CD4-positive, alpha-beta memory T cell (primary cell): ENCODE measurements around the gene DYRK1A. TPM values are rescaled to one million over a fixed set of nuclear protein-coding genes. Genes with fewer than 3 reads are reported as not detected.
"Not testable (repeated sequence)": the region's sequence is repeated elsewhere in the genome, so short reads cannot be mapped to it uniquely, and the experiment has no call there.

Experiments
- CTCF ChIA-PET: fragments of 350-600 bp; sonication (Branson Sonifier 250); formaldehyde crosslinking; loops from one replicate; lab custom pipeline; 2021; ENCODE audit warnings: inconsistent platforms; ENCODE audit not compliant: partially characterized antibody; lab: Charles Lee
- POLR2A ChIA-PET: fragments of 350-600 bp; sonication (Branson Sonifier 250); formaldehyde crosslinking; loops from one replicate; lab custom pipeline; 2021; ENCODE audit not compliant: partially characterized antibody; lab: Charles Lee
- DNase-seq, 5 donors: peaks; one replicate each; pipeline versions ENCODE4 v3.0.0 to v3.0.0-alpha.2; 2020 to 2022; ENCODE audit warnings: mixed read lengths in 1 of 5
- H3K27ac ChIP-seq: one replicate; pipeline ENCODE4 v1.7.0; 2013; ENCODE audit warnings: low read depth, low read length
- H3K27me3 ChIP-seq: 2 replicates; pipeline ENCODE4 v1.7.0; 2013; ENCODE audit warnings: mild to moderate bottlenecking, low read length, moderate library complexity; ENCODE audit not compliant: insufficient read depth
- H3K36me3 ChIP-seq: 2 replicates; pipeline ENCODE4 v1.7.0; 2013; ENCODE audit warnings: mild to moderate bottlenecking, low read length, moderate library complexity; ENCODE audit not compliant: insufficient read depth
- H3K4me1 ChIP-seq: 2 replicates; pipeline ENCODE4 v1.7.0; 2013; ENCODE audit warnings: mild to moderate bottlenecking, low read length, moderate library complexity; ENCODE audit not compliant: insufficient read depth
- H3K4me3 ChIP-seq, 2 donors: one replicate each; pipeline ENCODE4 v1.7.0; 2013; ENCODE audit warnings: low read length in 2 of 2, mild to moderate bottlenecking in 1 of 2
- H3K9me3 ChIP-seq, 2 donors: one replicate each; pipeline ENCODE4 v1.7.0; 2013; ENCODE audit warnings: low read length in 2 of 2, control low read depth in 1 of 2; ENCODE audit not compliant: control insufficient read depth in 1 of 2
- H3K27ac Mint-ChIP-seq, 7 donors: one replicate each; pipeline ENCODE4 v1.8.0; 2020 to 2021; ENCODE audit warnings: mixed read lengths in 7 of 7, mild to moderate bottlenecking in 6 of 7, inconsistent platforms in 3 of 7, moderate library complexity in 3 of 7
- H3K27me3 Mint-ChIP-seq, 2 donors: one replicate each; pipeline ENCODE4 v1.8.0; 2020 to 2021; ENCODE audit warnings: mixed read lengths in 2 of 2
- H3K36me3 Mint-ChIP-seq, 2 donors: one replicate each; pipeline ENCODE4 v1.8.0; 2020 to 2021; ENCODE audit warnings: mixed read lengths in 2 of 2, inconsistent platforms in 1 of 2, mild to moderate bottlenecking in 1 of 2
- H3K4me1 Mint-ChIP-seq, 4 donors: one replicate each; pipeline ENCODE4 v1.8.0; 2020 to 2021; ENCODE audit warnings: mixed read lengths in 4 of 4, mild to moderate bottlenecking in 1 of 4
- H3K4me3 Mint-ChIP-seq, 8 donors: one replicate each; pipeline ENCODE4 v1.8.0; 2020 to 2021; ENCODE audit warnings: mixed read lengths in 8 of 8, mild to moderate bottlenecking in 7 of 8, moderate library complexity in 6 of 8, inconsistent platforms in 3 of 8
- H3K9me3 Mint-ChIP-seq, 8 donors: one replicate each; pipeline ENCODE4 v1.8.0; 2020 to 2021; ENCODE audit warnings: mixed read lengths in 8 of 8, mild to moderate bottlenecking in 5 of 8, inconsistent platforms in 3 of 8, moderate library complexity in 1 of 8
- intact Hi-C: fragments of 100-400 bp; cut with micrococcal nuclease; formaldehyde crosslinking; loops from one replicate; pipeline ENCODE4 v1.15.1; 2023
- polyA plus RNA-seq, 2 donors: library from polyadenylated mRNA; unstranded; fragments of 300-500 nt; fragmentation: Illumina TruSeq; gene quantifications; one replicate each; pipeline ENCODE4 v1.2.3, GENCODE V29; 2021
- total RNA-seq, 2 experiments: library from RNA; stranded (reverse); gene quantifications; one replicate each; pipeline ENCODE4 v1.2.3, GENCODE V29; 2021

The DYRK1A gene
- total and polyA plus RNA-seq, 4 experiments from 2014 or later = 1.4 to 130 (median 65.2) TPM

- H3K27me3 ChIP-seq, H3K4me1 ChIP-seq, intact Hi-C loops, H3K9me3 ChIP-seq, H3K36me3 ChIP-seq, POLR2A ChIA-PET, H3K9me3 Mint-ChIP-seq, H3K36me3 Mint-ChIP-seq, H3K4me1 Mint-ChIP-seq, H3K27ac Mint-ChIP-seq, H3K4me3 ChIP-seq, DNase-seq, H3K27ac ChIP-seq: not testable (repeated sequence)
- CTCF ChIA-PET = interaction anchor here (1.7 kb wide), 1 partner anchor 14 kb away, joined by 4 read pairs; no protein-coding TSS in a partner anchor
- Mint-ChIP-seq H3K4me3 (peak overlapping the region in 1 of 8 donors; percentile 6), H3K27me3 (peaks cover 8 to 17% of the 10 kb centered on the region in 2 donors)
Measured at GRCh38 chr21:37549730-37550129, 183.2 kb downstream of the DYRK1A start.

GRCh38 chr21:37550157-37550556 lies 183.6 kb downstream of the DYRK1A start:
- Histone ChIP-seq H3K9me3 (no peaks in the 10 kb centered on the region), H3K27me3 (no peaks in the 10 kb centered on the region), H3K4me1 (peaks cover 6% of the 10 kb centered on the region), H3K4me3 (no peak overlapping the region), H3K36me3 (no peaks in the 10 kb centered on the region), H3K27ac (no peak overlapping the region)
- no peak for DNase-seq
- ChIA-PET POLR2A (no interaction called here), CTCF (interaction anchor here (1.7 kb wide), 1 partner anchor 14 kb away, joined by 4 read pairs; no protein-coding TSS in a partner anchor)
- intact Hi-C loops = no loop called here
- H3K9me3 Mint-ChIP-seq = peaks cover 0 to 1% (median 0%) of the 10 kb centered on the region in 8 donors
- H3K27ac Mint-ChIP-seq = no peak overlapping the region
- H3K36me3 Mint-ChIP-seq = no peaks in the 10 kb centered on the region
- peaks cover 8 to 20% of the 10 kb centered on the region in 2 donors for H3K27me3 Mint-ChIP-seq
- peak overlapping the region in 1 of 8 donors; percentile 6 for H3K4me3 Mint-ChIP-seq
- H3K4me1 Mint-ChIP-seq = peaks cover 0 to 9% (median 2%) of the 10 kb centered on the region in 4 donors

- Histone ChIP-seq H3K36me3 (no peaks in the 10 kb centered on the region), H3K27me3 (no peaks in the 10 kb centered on the region), H3K27ac (no peak overlapping the region), H3K9me3 (no peaks in the 10 kb centered on the region), H3K4me1 (peaks cover 6% of the 10 kb centered on the region), H3K4me3 (no peak overlapping the region)
- POLR2A ChIA-PET = no interaction called here
- no peak for DNase-seq
- no peak overlapping the region for H3K4me3 Mint-ChIP-seq
- H3K4me1 Mint-ChIP-seq = peaks cover 0 to 9% (median 2%) of the 10 kb centered on the region in 4 donors
- H3K36me3 Mint-ChIP-seq = no peaks in the 10 kb centered on the region
- H3K27ac Mint-ChIP-seq = no peak overlapping the region
- CTCF ChIA-PET = interaction anchor here (1.7 kb wide), 1 partner anchor 13 kb away, joined by 4 read pairs; no protein-coding TSS in a partner anchor
- H3K27me3 Mint-ChIP-seq = peaks cover 10 to 20% of the 10 kb centered on the region in 2 donors
- peaks cover 0 to 1% (median 0%) of the 10 kb centered on the region in 8 donors for H3K9me3 Mint-ChIP-seq
- intact Hi-C loops = no loop called here
Measured at GRCh38 chr21:37550618-37551330, 184.2 kb downstream of the DYRK1A start.

- Histone ChIP-seq H3K4me1 (peaks cover 6% of the 10 kb centered on the region), H3K4me3 (no peak overlapping the region), H3K36me3 (no peaks in the 10 kb centered on the region), H3K27ac (no peak overlapping the region), H3K9me3 (no peaks in the 10 kb centered on the region), H3K27me3 (no peaks in the 10 kb centered on the region)
- intact Hi-C loops = no loop called here
- Mint-ChIP-seq H3K4me1 (peaks cover 0 to 9% (median 2%) of the 10 kb centered on the region in 4 donors), H3K27ac (no peak overlapping the region), H3K27me3 (peaks cover 13 to 20% of the 10 kb centered on the region in 2 donors), H3K9me3 (peaks cover 0 to 1% (median 0%) of the 10 kb centered on the region in 8 donors), H3K4me3 (no peak overlapping the region), H3K36me3 (no peaks in the 10 kb centered on the region)
- no peak for DNase-seq
- CTCF ChIA-PET = interaction anchor here (1.7 kb wide), 1 partner anchor 12 kb away, joined by 4 read pairs; no protein-coding TSS in a partner anchor
- POLR2A ChIA-PET = no interaction called here
Measured at GRCh38 chr21:37551331-37551992, 184.9 kb downstream of the DYRK1A start.

- H3K4me1 Mint-ChIP-seq = peaks cover 0 to 9% (median under 1%) of the 10 kb centered on the region in 4 donors
- H3K4me3 Mint-ChIP-seq = no peak overlapping the region
- Histone ChIP-seq H3K27me3 (no peaks in the 10 kb centered on the region), H3K4me1 (peaks cover 6% of the 10 kb centered on the region), H3K27ac (no peak overlapping the region), H3K4me3 (no peak overlapping the region), H3K9me3 (no peaks in the 10 kb centered on the region), H3K36me3 (no peaks in the 10 kb centered on the region)
- no peaks in the 10 kb centered on the region for H3K36me3 Mint-ChIP-seq
- DNase-seq = no peak
- POLR2A ChIA-PET = no interaction called here
- H3K9me3 Mint-ChIP-seq = peaks cover 0 to 1% (median 0%) of the 10 kb centered on the region in 8 donors
- H3K27ac Mint-ChIP-seq = no peak overlapping the region
- peaks cover 8 to 17% of the 10 kb centered on the region in 2 donors for H3K27me3 Mint-ChIP-seq
- CTCF ChIA-PET = no interaction called here
- intact Hi-C loops = no loop called here
Measured at GRCh38 chr21:37551993-37552355, 185.4 kb downstream of the DYRK1A start.

GRCh38 chr21:37552496-37553029 lies 186.0 kb downstream of the DYRK1A start:
- no peaks in the 10 kb centered on the region for H3K36me3 ChIP-seq
- DNase-seq = no peak
- H3K4me1 ChIP-seq = peaks cover 6% of the 10 kb centered on the region
- ChIA-PET POLR2A (no interaction called here), CTCF (no interaction called here)
- no peaks in the 10 kb centered on the region for H3K27me3 ChIP-seq
- H3K9me3 Mint-ChIP-seq = peaks cover 0 to 1% (median 0%) of the 10 kb centered on the region in 8 donors
- no peaks in the 10 kb centered on the region for H3K9me3 ChIP-seq
- peaks cover 5 to 13% of the 10 kb centered on the region in 2 donors for H3K27me3 Mint-ChIP-seq
- intact Hi-C loops = no loop called here
- no peak overlapping the region for H3K4me3 ChIP-seq
- no peaks in the 10 kb centered on the region for H3K36me3 Mint-ChIP-seq
- H3K4me3 Mint-ChIP-seq = no peak overlapping the region
- H3K4me1 Mint-ChIP-seq = peaks cover 0 to 9% (median 0%) of the 10 kb centered on the region in 4 donors
- H3K27ac Mint-ChIP-seq = peak overlapping the region in 1 of 7 donors; percentile 20
- H3K27ac ChIP-seq = no peak overlapping the region

GRCh38 chr21:37553078-37553481 lies 186.5 kb downstream of the DYRK1A start:
- Histone ChIP-seq H3K27me3 (no peaks in the 10 kb centered on the region), H3K36me3 (no peaks in the 10 kb centered on the region), H3K27ac (no peak overlapping the region), H3K9me3 (no peaks in the 10 kb centered on the region), H3K4me3 (no peak overlapping the region), H3K4me1 (peaks cover 5% of the 10 kb centered on the region)
- intact Hi-C loops = no loop called here
- CTCF ChIA-PET = no interaction called here
- Mint-ChIP-seq H3K36me3 (no peaks in the 10 kb centered on the region), H3K4me3 (no peak overlapping the region), H3K9me3 (peaks cover 0 to 3% (median 0%) of the 10 kb centered on the region in 8 donors), H3K4me1 (peaks cover 0 to 6% (median 0%) of the 10 kb centered on the region in 4 donors), H3K27me3 (peaks cover 5 to 10% of the 10 kb centered on the region in 2 donors), H3K27ac (no peak overlapping the region)
- DNase-seq = no peak
- POLR2A ChIA-PET = no interaction called here
